ENCODE data around the gene KAT7.
"Not testable (repeated sequence)": the region's sequence is repeated elsewhere in the genome, so short reads cannot be mapped to it uniquely, and the experiment has no call there.

The KAT7 gene

GRCh38 chr17:49820773-49821172, 32.3 kb downstream of the KAT7 start:
- Mint-ChIP-seq H3K9me3 (no peaks in the 10 kb centered on the region), H3K36me3 (ENCODE audit: low read depth) (peaks cover 69% of the 10 kb centered on the region), H3K4me3 (no peak overlapping the region), H3K27me3 (ENCODE audit: low read depth, poor library complexity) (no peaks in the 10 kb centered on the region), H3K4me1 (peaks cover 4% of the 10 kb centered on the region), H3K27ac (no peak overlapping the region)
- no peak for TF ChIP-seq CTCF (IDR thresholded peaks at IDR 0.05)
- DNase-seq, result no peak

- Mint-ChIP-seq H3K4me3 (no peak overlapping the region), H3K4me1 (no peaks in the 10 kb centered on the region), H3K36me3 (ENCODE audit: low read depth) (peaks cover 73% of the 10 kb centered on the region), H3K9me3 (no peaks in the 10 kb centered on the region), H3K27ac (no peak overlapping the region), H3K27me3 (ENCODE audit: low read depth, poor library complexity) (no peaks in the 10 kb centered on the region)
- TF ChIP-seq CTCF (IDR thresholded peaks at IDR 0.05), result no peak
- no peak for DNase-seq
Observed at GRCh38 chr17:49821466-49821865, 33.0 kb downstream of the KAT7 start.

- Mint-ChIP-seq H3K4me3 (no peak overlapping the region), H3K4me1 (no peaks in the 10 kb centered on the region), H3K36me3 (ENCODE audit: low read depth) (peaks cover 70% of the 10 kb centered on the region), H3K27me3 (ENCODE audit: low read depth, poor library complexity) (no peaks in the 10 kb centered on the region), H3K27ac (no peak overlapping the region), H3K9me3 (no peaks in the 10 kb centered on the region)
- no peak for TF ChIP-seq CTCF (IDR thresholded peaks at IDR 0.05)
- no peak for DNase-seq
Observed at GRCh38 chr17:49821916-49822315, 33.4 kb downstream of the KAT7 start.

- no peaks in the 10 kb centered on the region for H3K9me3 Mint-ChIP-seq
- DNase-seq, result no peak
- no peaks in the 10 kb centered on the region for H3K27me3 Mint-ChIP-seq (ENCODE audit: low read depth, poor library complexity)
- H3K27ac Mint-ChIP-seq, result no peak overlapping the region
- TF ChIP-seq CTCF (IDR thresholded peaks at IDR 0.05), result no peak
- H3K4me1 Mint-ChIP-seq, result no peaks in the 10 kb centered on the region
- no peak overlapping the region for H3K4me3 Mint-ChIP-seq
- H3K36me3 Mint-ChIP-seq (ENCODE audit: low read depth), result peaks cover 73% of the 10 kb centered on the region
Observed at GRCh38 chr17:49822829-49823228, 34.3 kb downstream of the KAT7 start.

GRCh38 chr17:49823614-49824013, 35.1 kb downstream of the KAT7 start:
- no peaks in the 10 kb centered on the region for H3K4me1 Mint-ChIP-seq
- no peak overlapping the region for H3K4me3 Mint-ChIP-seq
- no peaks in the 10 kb centered on the region for H3K9me3 Mint-ChIP-seq
- H3K27me3 Mint-ChIP-seq (ENCODE audit: low read depth, poor library complexity), result no peaks in the 10 kb centered on the region
- no peak for DNase-seq
- no peak overlapping the region for H3K27ac Mint-ChIP-seq
- H3K36me3 Mint-ChIP-seq (ENCODE audit: low read depth), result peaks cover 73% of the 10 kb centered on the region
- TF ChIP-seq CTCF (IDR thresholded peaks at IDR 0.05), result no peak

- no peaks in the 10 kb centered on the region for H3K4me1 Mint-ChIP-seq
- H3K27me3 Mint-ChIP-seq (ENCODE audit: low read depth, poor library complexity), result no peaks in the 10 kb centered on the region
- H3K9me3 Mint-ChIP-seq, result no peaks in the 10 kb centered on the region
- no peak overlapping the region for H3K4me3 Mint-ChIP-seq
- DNase-seq, result no peak
- peaks cover 70% of the 10 kb centered on the region for H3K36me3 Mint-ChIP-seq (ENCODE audit: low read depth)
- no peak overlapping the region for H3K27ac Mint-ChIP-seq
- no peak for TF ChIP-seq CTCF (IDR thresholded peaks at IDR 0.05)
Observed at GRCh38 chr17:49825645-49826044, 37.2 kb downstream of the KAT7 start.

- not testable (repeated sequence) for H3K27ac Mint-ChIP-seq, H3K9me3 Mint-ChIP-seq
- H3K36me3 Mint-ChIP-seq (ENCODE audit: low read depth), result peaks cover 63% of the 10 kb centered on the region
Observed at GRCh38 chr17:49828325-49828724, 39.8 kb downstream of the KAT7 start.

More at GRCh38 chr17:49828325-49828724, 39.8 kb downstream of the KAT7 start:
- not testable (repeated sequence) for DNase-seq; H3K4me3 Mint-ChIP-seq; H3K27me3 Mint-ChIP-seq (ENCODE audit: low read depth, poor library complexity); H3K4me1 Mint-ChIP-seq
